ENCODE data around the gene WNK2.

The WNK2 gene

GRCh38 chr9:93216073-93216365, 32.1 kb downstream of the WNK2 start:
- Histone ChIP-seq H4K20me1 (ENCODE audit: low read depth, low read length) (no peaks in the 10 kb centered on the region), H3K27me3 (ENCODE audit: low read length) (no peaks in the 10 kb centered on the region), H3K9me2 (replicated peaks; ENCODE audit: insufficient read depth, low read length) (no peaks in the 10 kb centered on the region), H3F3A (ENCODE audit: insufficient read depth) (no peaks in the 10 kb centered on the region), H3K9me3 (ENCODE audit: insufficient read depth, low read length) (no peaks in the 10 kb centered on the region), H3K27ac (ENCODE audit: low read depth, low read length) (no peak overlapping the region), H2AFZ (ENCODE audit: low read depth, low read length, severe bottlenecking) (no peak overlapping the region), H3K79me2 (ENCODE audit: insufficient read depth, low read length) (no peaks in the 10 kb centered on the region), H3K36me3 (ENCODE audit: low read length) (no peaks in the 10 kb centered on the region), H3K4me3 (ENCODE audit: insufficient read depth, low read length, poor library complexity, severe bottlenecking) (no peak overlapping the region), H3K9ac (ENCODE audit: low read length) (no peak overlapping the region), H3K4me2 (ENCODE audit: low read depth, low read length, poor library complexity, severe bottlenecking) (no peak overlapping the region)
- TF ChIP-seq CTCF (IDR thresholded peaks at IDR 0.05; ENCODE audit: insufficient read depth, low read length, poor library complexity, severe bottlenecking): no peak
- TF ChIP-seq EZH2phosphoT487 (conservative IDR thresholded peaks at IDR 0.05; ENCODE audit: low read length): no peak

GRCh38 chr9:93217706-93218105, 33.8 kb downstream of the WNK2 start:
- TF ChIP-seq CTCF (IDR thresholded peaks at IDR 0.05; ENCODE audit: insufficient read depth, low read length, poor library complexity, severe bottlenecking) (no peak), EZH2phosphoT487 (conservative IDR thresholded peaks at IDR 0.05; ENCODE audit: low read length) (no peak)
- H3K4me3 ChIP-seq (ENCODE audit: insufficient read depth, low read length, poor library complexity, severe bottlenecking): no peak overlapping the region
- no peaks in the 10 kb centered on the region for H3K36me3 ChIP-seq (ENCODE audit: low read length)
- no peaks in the 10 kb centered on the region for H3K79me2 ChIP-seq (ENCODE audit: insufficient read depth, low read length)
- no peaks in the 10 kb centered on the region for H3K9me2 ChIP-seq (replicated peaks; ENCODE audit: insufficient read depth, low read length)
- no peak overlapping the region for H3K9ac ChIP-seq (ENCODE audit: low read length)
- H3K4me2 ChIP-seq (ENCODE audit: low read depth, low read length, poor library complexity, severe bottlenecking): no peak overlapping the region
- H3K9me3 ChIP-seq (ENCODE audit: insufficient read depth, low read length): no peaks in the 10 kb centered on the region
- H3K27me3 ChIP-seq (ENCODE audit: low read length): no peaks in the 10 kb centered on the region
- no peaks in the 10 kb centered on the region for H4K20me1 ChIP-seq (ENCODE audit: low read depth, low read length)
- no peaks in the 10 kb centered on the region for H3F3A ChIP-seq (ENCODE audit: insufficient read depth)
- H2AFZ ChIP-seq (ENCODE audit: low read depth, low read length, severe bottlenecking): no peak overlapping the region
- H3K27ac ChIP-seq (ENCODE audit: low read depth, low read length): no peak overlapping the region

GRCh38 chr9:93218161-93218560, 34.2 kb downstream of the WNK2 start:
- Histone ChIP-seq H3K4me3 (ENCODE audit: insufficient read depth, low read length, poor library complexity, severe bottlenecking) (no peak overlapping the region), H3K27me3 (ENCODE audit: low read length) (no peaks in the 10 kb centered on the region), H4K20me1 (ENCODE audit: low read depth, low read length) (no peaks in the 10 kb centered on the region), H3K79me2 (ENCODE audit: insufficient read depth, low read length) (no peaks in the 10 kb centered on the region), H3K9me2 (replicated peaks; ENCODE audit: insufficient read depth, low read length) (no peaks in the 10 kb centered on the region), H3K9ac (ENCODE audit: low read length) (no peak overlapping the region), H3K36me3 (ENCODE audit: low read length) (no peaks in the 10 kb centered on the region), H3F3A (ENCODE audit: insufficient read depth) (no peaks in the 10 kb centered on the region), H3K27ac (ENCODE audit: low read depth, low read length) (no peak overlapping the region), H3K4me2 (ENCODE audit: low read depth, low read length, poor library complexity, severe bottlenecking) (no peak overlapping the region), H3K9me3 (ENCODE audit: insufficient read depth, low read length) (no peaks in the 10 kb centered on the region), H2AFZ (ENCODE audit: low read depth, low read length, severe bottlenecking) (no peak overlapping the region)
- TF ChIP-seq CTCF (IDR thresholded peaks at IDR 0.05; ENCODE audit: insufficient read depth, low read length, poor library complexity, severe bottlenecking): no peak
- no peak for TF ChIP-seq EZH2phosphoT487 (conservative IDR thresholded peaks at IDR 0.05; ENCODE audit: low read length)
